Measurements from ENCODE around the gene MARCHF11.

Gene MARCHF11

GRCh38 chr5:16043349-16043965 is 136.1 kb downstream of the MARCHF11 start:
- H2AFZ ChIP-seq (ENCODE audit: low read depth), result no peak overlapping the region
- H3K4me2 ChIP-seq, result no peak overlapping the region
- H3K79me2 ChIP-seq (ENCODE audit: insufficient read depth, low read depth), result no peaks in the 10 kb centered on the region
- H3K27me3 ChIP-seq (ENCODE audit: insufficient read depth, low read depth), result no peaks in the 10 kb centered on the region
- H4K20me1 ChIP-seq (ENCODE audit: insufficient read depth), result no peaks in the 10 kb centered on the region
- H3K36me3 ChIP-seq (ENCODE audit: insufficient read depth), result no peaks in the 10 kb centered on the region
- no peak overlapping the region for H3K4me3 ChIP-seq (IDR thresholded peaks at IDR 0.05; ENCODE audit: insufficient read depth, low read depth, low read length)
- no peak overlapping the region for H3K27ac ChIP-seq
- no peak overlapping the region for H3K9ac ChIP-seq
- TF ChIP-seq CTCF (conservative IDR thresholded peaks at IDR 0.05; ENCODE audit: low read depth, low read length), result no peak
- H3K4me1 ChIP-seq (ENCODE audit: low read depth, poor library complexity, severe bottlenecking), result peaks cover 8% of the 10 kb centered on the region

- H3K27ac ChIP-seq, result no peak overlapping the region
- no peak for TF ChIP-seq CTCF (conservative IDR thresholded peaks at IDR 0.05; ENCODE audit: low read depth, low read length)
- no peak overlapping the region for H3K4me3 ChIP-seq (IDR thresholded peaks at IDR 0.05; ENCODE audit: insufficient read depth, low read depth, low read length)
- no peaks in the 10 kb centered on the region for H3K36me3 ChIP-seq (ENCODE audit: insufficient read depth)
- H3K4me2 ChIP-seq, result no peak overlapping the region
- H3K27me3 ChIP-seq (ENCODE audit: insufficient read depth, low read depth), result no peaks in the 10 kb centered on the region
- no peak overlapping the region for H2AFZ ChIP-seq (ENCODE audit: low read depth)
- H3K79me2 ChIP-seq (ENCODE audit: insufficient read depth, low read depth), result no peaks in the 10 kb centered on the region
- H3K9ac ChIP-seq, result no peak overlapping the region
- peaks cover 8% of the 10 kb centered on the region for H3K4me1 ChIP-seq (ENCODE audit: low read depth, poor library complexity, severe bottlenecking)
- no peaks in the 10 kb centered on the region for H4K20me1 ChIP-seq (ENCODE audit: insufficient read depth)
Observed at GRCh38 chr5:16037121-16037845, 142.3 kb downstream of the MARCHF11 start.

GRCh38 chr5:16034319-16035001 is 145.1 kb downstream of the MARCHF11 start:
- H2AFZ ChIP-seq (ENCODE audit: low read depth), result no peak overlapping the region
- H3K4me1 ChIP-seq (ENCODE audit: low read depth, poor library complexity, severe bottlenecking), result no peaks in the 10 kb centered on the region
- no peaks in the 10 kb centered on the region for H3K27me3 ChIP-seq (ENCODE audit: insufficient read depth, low read depth)
- no peaks in the 10 kb centered on the region for H3K36me3 ChIP-seq (ENCODE audit: insufficient read depth)
- H3K9ac ChIP-seq, result no peak overlapping the region
- no peak overlapping the region for H3K4me2 ChIP-seq
- no peak overlapping the region for H3K27ac ChIP-seq
- no peak for TF ChIP-seq CTCF (conservative IDR thresholded peaks at IDR 0.05; ENCODE audit: low read depth, low read length)
- H3K79me2 ChIP-seq (ENCODE audit: insufficient read depth, low read depth), result no peaks in the 10 kb centered on the region
- H3K4me3 ChIP-seq (IDR thresholded peaks at IDR 0.05; ENCODE audit: insufficient read depth, low read depth, low read length), result no peak overlapping the region
- H4K20me1 ChIP-seq (ENCODE audit: insufficient read depth), result no peaks in the 10 kb centered on the region

- Histone ChIP-seq H3K4me1 (ENCODE audit: low read depth, poor library complexity, severe bottlenecking) (no peaks in the 10 kb centered on the region), H3K4me2 (no peak overlapping the region), H3K4me3 (IDR thresholded peaks at IDR 0.05; ENCODE audit: insufficient read depth, low read depth, low read length) (no peak overlapping the region), H3K27ac (no peak overlapping the region), H3K9ac (no peak overlapping the region), H3K79me2 (ENCODE audit: insufficient read depth, low read depth) (no peaks in the 10 kb centered on the region), H3K36me3 (ENCODE audit: insufficient read depth) (no peaks in the 10 kb centered on the region), H2AFZ (ENCODE audit: low read depth) (no peak overlapping the region), H3K27me3 (ENCODE audit: insufficient read depth, low read depth) (no peaks in the 10 kb centered on the region), H4K20me1 (ENCODE audit: insufficient read depth) (no peaks in the 10 kb centered on the region)
- TF ChIP-seq CTCF (conservative IDR thresholded peaks at IDR 0.05; ENCODE audit: low read depth, low read length), result no peak
Observed at GRCh38 chr5:16033187-16033925, 146.2 kb downstream of the MARCHF11 start.

All from KMS-11 (cell line).